GM20000 (cell line): Measurements from ENCODE around the gene PDILT.

Source experiments
- DNase-seq: peaks from one replicate; pipeline ENCODE4 v3.0.0; 2012; ENCODE audit warnings: low spot score
- CTCF ChIP-seq: IDR thresholded peaks from 2 replicates; pipeline ENCODE4 v1.5.1; 2012; ENCODE audit warnings: mild to moderate bottlenecking, control low read depth; ENCODE audit errors: extremely low read depth, missing control alignments

The PDILT gene

GRCh38 chr16:20320592-20320991 lies 83.9 kb downstream of the PDILT start:
- no peak for DNase-seq
- TF ChIP-seq CTCF, result no peak

DNA sequence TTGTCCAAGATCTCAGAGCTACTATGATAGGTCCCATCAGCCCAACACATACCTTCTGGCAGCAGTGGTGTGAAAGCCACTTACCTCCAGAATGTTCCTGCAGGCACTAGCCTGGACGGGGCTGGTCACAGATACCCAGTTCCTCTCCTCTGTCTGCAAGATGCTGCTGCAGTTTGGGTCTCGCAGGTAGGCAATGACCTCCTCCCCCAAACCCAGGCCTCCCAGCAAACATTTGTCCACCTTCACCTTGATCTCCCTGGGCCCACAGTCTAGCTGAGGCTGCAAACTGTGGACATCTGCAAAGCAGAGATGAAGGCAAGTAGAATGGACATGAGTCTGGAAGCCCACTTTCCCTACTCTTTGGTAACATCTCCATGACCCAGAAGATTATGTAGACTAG lies 84.4 kb downstream of the PDILT start:
- TF ChIP-seq CTCF, result no peak
- no peak for DNase-seq

DNA sequence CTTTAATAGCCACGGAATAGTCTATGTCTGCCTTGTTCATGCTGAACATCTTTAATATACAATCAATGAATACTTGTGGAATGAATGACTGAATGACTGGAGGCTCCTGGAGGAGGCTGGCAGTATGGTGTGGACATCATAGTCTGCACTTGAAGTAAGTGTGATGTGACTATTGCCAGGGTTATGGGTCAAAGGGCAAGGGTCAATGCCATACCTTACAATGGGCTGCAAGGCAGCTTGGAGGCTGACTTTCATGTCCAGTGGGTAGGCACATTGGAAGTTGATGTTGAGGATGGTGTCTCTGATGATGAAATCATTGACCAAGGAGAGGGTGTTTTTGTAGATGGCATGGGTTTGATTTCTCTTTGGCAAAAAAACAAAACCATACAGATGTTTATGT lies 85.1 kb downstream of the PDILT start:
- no peak for DNase-seq
- no peak for TF ChIP-seq CTCF

GRCh38 chr16:20318437-20318836 lies 86.1 kb downstream of the PDILT start:
- TF ChIP-seq CTCF, result no peak
- DNase-seq, result no peak

GRCh38 chr16:20318006-20318405 lies 86.5 kb downstream of the PDILT start:
- DNase-seq, result no peak
- no peak for TF ChIP-seq CTCF

GRCh38 chr16:20317117-20317516 lies 87.4 kb downstream of the PDILT start:
- TF ChIP-seq CTCF, result no peak
- DNase-seq, result no peak

GRCh38 chr16:20316715-20317114 lies 87.8 kb downstream of the PDILT start:
- no peak for DNase-seq
- TF ChIP-seq CTCF, result no peak
